Islet of Langerhans (tissue), 1 donor: ENCODE data around the gene SLC27A1.
"Not testable (repeated sequence)": the region's sequence is repeated elsewhere in the genome, so short reads cannot be mapped to it uniquely, and the experiment has no call there.

Experiments used
- FAIRE-seq: peaks from one replicate; lab custom pipeline; 2011; peaks lifted over from hg19 to GRCh38; lab: Jason Lieb, UNC

SLC27A1 gene

GRCh38 chr19:17487284-17488121, 17.2 kb downstream of the SLC27A1 start:
- no peak for FAIRE-seq

DNA sequence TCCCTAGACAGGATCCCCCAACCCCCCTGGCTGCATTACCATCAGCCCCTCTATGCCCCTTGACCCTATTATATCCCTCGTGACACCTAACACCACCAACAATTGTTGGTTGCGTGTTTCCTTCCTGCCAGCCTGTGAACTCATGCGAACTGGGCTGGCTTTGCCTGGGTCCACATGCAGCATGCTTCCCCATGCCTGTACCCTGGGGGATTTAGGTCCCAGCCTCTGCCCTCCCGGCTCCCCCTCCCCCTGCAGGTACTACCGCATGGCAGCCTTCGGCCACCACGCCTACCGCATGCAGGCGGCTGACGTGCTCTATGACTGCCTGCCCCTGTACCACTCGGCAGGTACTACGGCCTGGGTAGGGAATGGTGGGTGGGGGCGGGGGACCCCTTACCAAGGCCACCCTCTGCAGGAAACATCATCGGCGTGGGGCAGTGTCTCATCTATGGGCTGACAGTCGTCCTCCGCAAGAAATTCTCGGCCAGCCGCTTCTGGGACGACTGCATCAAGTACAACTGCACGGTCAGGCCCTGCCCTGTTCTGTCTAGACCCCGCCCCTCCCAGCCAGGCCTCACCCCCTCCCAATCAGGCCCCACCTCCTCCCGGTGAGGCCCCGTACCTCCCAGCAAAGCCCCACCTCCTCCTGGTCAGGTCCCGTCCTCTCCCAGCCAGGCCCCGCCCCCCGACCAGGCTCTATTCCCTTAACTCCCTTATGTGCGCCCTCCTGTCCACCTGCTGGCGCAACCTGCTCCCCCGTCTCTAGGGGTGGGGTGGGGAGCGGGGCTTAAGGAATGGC, 18.5 kb downstream of the SLC27A1 start:
- no peak for FAIRE-seq

DNA sequence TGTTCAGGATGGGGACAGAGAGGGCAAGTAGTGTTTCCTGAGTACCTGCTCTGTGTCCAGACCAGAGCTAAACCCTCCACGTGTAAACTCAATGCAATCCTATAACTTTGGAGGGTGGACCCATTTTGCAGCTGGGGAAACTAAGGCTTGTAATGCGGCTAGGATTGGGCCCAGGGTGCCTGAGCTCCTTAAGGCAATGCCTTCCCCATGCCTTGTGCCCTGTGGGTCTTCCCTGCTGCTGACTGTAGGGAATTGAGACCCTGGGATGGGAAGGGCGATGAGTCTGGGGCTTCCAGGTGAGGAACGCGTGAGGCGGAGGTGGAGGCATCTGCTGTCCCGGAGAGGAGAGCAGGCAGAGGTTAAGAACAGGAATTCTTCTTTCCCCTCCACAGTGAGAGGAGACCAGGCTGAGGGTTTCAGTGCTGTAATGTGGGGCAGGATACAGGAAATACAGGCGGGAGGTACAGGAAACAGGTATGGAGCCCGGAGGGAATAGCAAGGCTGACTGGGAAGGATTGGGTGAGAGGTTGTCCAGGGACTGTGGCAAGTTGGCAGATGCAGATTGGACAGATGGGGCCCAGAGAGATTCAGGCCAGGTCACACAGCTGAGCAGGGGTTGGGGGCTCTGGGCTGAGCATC, 19.2 kb downstream of the SLC27A1 start:
- no peak for FAIRE-seq

- FAIRE-seq: no peak
These were observed 20.1 kb downstream of the SLC27A1 start for GRCh38 chr19:17490411-17490810.

DNA sequence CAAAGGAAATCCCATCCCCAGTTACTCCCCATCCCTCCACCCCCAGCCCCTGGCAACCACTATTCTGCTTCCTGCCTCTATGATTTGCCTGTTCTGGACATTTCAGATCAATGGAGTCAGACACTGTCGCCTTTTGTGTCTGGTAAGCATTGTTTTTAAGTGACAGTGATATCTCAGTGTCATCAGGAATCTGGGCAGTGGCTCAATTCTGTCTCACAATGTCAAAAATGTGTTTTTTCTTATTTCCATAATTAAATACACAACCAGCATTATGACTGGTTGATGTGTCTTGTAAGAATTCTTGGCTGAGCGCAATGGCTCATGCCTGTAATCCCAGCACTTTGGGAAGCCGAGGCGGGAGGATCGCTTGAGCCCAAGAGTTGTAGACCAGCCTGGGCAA, 21.0 kb downstream of the SLC27A1 start:
- no peak for FAIRE-seq

DNA sequence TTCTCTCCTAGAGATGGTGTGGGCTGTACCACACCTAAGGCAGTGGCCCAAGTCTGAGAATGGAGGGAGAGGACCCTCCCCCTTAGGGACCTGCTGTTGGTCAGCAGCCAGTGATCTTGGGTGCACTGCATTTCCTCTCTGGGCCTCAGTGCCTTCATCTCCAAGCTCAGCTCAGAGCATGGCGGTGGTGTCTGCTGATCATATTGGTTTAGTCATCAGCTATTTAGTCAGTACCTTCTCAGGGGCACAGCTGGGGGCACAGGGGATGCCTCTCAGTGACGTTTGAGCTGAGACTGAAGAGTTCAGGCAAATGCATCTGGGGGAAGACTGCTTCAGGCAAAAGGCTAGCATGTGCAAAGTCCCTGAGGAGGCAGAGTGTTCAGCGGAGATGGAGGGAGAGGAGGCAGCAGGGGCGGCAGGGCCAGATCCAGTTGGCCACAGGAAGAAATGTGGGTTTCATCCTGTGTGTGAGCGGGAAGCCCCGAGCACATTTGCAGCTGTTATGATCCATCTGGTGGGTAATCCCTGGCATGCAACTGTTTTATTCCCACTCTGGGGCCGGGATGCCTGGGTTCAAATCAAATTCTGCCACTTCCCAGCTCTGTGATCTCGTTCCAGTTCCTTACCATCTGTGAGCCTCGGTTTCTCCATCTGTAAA, 25.4 kb downstream of the SLC27A1 start:
- no peak for FAIRE-seq

- FAIRE-seq: no peak
These were observed 26.1 kb downstream of the SLC27A1 start for GRCh38 chr19:17496337-17496997.

GRCh38 chr19:17497149-17497798, 26.9 kb downstream of the SLC27A1 start:
- no peak for FAIRE-seq

GRCh38 chr19:17499025-17499424, 28.7 kb downstream of the SLC27A1 start:
- FAIRE-seq: not testable (repeated sequence)

DNA sequence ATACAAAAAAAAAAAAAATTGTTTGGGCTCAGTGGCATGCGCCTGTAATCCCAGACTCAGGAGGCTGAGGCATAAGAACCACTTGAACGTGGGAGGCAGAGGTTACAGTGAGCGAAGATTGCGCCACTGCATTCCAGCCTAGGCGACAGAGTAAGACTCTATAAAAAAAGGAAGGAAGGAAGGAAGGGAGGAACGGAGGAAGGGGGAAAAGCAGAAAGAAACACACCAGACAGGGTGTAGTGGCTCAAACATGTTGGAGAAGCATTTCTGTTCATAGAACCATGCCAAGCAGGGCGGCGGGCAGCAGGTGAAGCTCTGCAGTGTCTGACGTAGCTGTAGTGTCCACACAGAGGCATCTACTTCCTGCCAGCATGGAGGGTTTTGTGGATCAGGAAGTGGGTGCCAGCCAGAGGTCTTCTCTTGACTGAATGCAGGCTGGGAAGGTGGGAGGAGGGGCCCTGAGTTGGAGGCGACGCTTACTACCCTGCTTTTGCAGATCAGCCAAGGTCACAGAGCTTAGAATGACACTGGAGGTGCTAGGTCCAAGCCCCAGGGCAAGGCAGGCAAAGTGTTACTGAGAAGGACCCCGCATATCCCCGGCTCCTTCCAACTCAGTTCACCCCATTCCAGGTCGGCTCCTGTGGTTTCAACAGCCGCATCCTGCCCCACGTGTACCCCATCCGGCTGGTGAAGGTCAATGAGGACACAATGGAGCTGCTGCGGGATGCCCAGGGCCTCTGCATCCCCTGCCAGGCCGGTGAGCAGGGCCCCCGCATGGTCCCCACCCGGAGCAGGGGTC, 29.5 kb downstream of the SLC27A1 start:
- FAIRE-seq: no peak

- FAIRE-seq: no peak
These were observed 30.3 kb downstream of the SLC27A1 start for GRCh38 chr19:17500447-17501198.

GRCh38 chr19:17503240-17503639, 32.9 kb downstream of the SLC27A1 start:
- FAIRE-seq: no peak

GRCh38 chr19:17504030-17504429, 33.7 kb downstream of the SLC27A1 start:
- no peak for FAIRE-seq

DNA sequence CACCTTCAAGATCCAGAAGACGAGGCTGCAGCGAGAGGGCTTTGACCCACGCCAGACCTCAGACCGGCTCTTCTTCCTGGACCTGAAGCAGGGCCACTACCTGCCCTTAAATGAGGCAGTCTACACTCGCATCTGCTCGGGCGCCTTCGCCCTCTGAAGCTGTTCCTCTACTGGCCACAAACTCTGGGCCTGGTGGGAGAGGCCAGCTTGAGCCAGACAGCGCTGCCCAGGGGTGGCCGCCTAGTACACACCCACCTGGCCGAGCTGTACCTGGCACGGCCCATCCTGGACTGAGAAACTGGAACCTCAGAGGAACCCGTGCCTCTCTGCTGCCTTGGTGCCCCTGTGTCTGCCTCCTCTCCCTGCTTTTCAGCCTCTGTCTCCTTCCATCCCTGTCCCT, 34.1 kb downstream of the SLC27A1 start:
- FAIRE-seq: no peak

- no peak for FAIRE-seq
These were observed 34.9 kb downstream of the SLC27A1 start for GRCh38 chr19:17505223-17505622.

DNA sequence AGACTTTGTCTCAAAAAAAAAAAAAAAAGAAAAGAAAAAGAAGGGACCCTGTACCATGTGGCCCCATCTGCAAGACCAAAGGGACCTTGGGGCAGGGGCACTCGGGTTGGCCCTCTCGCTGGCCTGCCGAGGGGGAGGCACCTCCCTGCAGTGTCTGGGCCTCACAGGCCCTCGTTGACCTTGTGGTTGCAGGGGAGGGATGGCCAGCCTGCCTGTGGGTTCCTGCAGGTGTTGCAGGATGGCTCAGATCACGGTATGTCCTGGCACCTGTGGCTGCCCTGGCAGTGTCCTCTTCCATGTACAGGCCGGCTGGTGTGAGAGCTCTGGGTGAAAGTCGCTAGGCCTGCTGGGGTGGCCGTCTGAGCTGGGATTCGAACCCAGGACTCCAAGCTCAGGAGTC, 36.4 kb downstream of the SLC27A1 start:
- FAIRE-seq: no peak

DNA sequence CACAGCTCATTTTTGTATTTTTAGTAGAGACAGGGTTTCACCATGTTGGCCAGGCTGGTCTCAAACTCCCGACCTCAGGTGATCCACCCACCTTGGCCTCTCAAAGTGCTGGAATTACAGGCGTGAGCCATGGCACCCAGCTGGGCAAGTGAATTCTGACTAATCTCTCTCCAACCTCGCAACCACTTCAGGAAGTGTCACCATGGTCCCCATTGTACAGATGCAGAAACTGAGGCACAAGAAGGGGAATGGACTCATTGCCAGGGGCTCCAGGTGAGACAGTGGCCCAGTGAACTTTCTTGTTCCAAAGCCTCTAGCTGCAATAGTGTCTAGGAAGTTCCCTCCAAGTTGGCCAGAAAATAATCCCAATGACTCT, 38.2 kb downstream of the SLC27A1 start:
- FAIRE-seq: not testable (repeated sequence)

DNA sequence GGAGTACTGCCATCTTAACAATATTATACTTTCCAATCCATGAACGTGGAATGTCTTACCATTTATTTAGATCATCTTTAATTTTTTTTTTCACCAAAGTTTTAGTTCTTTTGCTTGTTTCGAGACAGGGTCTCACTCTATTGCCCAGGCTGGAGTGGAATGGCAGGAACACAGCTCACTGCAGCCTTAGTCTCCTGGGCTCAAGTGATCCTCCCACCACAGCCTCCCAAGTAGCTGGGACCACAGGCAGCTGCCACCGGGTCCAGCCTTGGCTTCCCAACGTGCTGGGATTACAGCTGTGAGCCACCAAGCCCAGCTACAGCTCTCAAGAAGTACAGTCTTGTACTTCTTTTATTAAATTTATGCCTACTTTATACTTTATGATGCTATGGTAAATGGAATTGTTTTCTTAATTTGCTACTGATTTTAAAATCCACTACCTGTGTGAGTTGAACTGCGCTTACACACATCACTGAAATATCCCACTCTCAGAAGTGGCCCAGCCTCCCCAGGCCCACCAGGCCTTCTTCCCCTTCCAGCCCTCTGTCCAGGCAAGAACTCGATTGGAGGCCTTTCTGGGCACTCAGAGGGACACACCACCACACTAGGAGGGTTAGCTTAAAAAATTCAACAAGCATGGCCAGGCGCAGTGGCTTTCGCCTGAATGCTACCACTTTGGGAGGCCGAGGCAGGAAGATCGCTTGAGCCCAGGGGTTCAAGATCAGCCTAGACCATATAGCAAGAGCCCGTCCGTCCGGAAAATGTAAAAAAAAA, 40.1 kb downstream of the SLC27A1 start:
- no peak for FAIRE-seq
